Activated CD8-positive, alpha-beta memory T cell treated with anti-CD3 and anti-CD28 coated beads for 48 hours (primary cell): ENCODE measurements around the gene IBA57.
"Not testable (repeated sequence)": the region's sequence is repeated elsewhere in the genome, so short reads cannot be mapped to it uniquely, and the experiment has no call there.

ENCODE experiments used
- DNase-seq, 3 experiments: peaks; one replicate each; pipeline ENCODE4 v3.0.0-alpha.2; 2020; ENCODE audit warnings: low read depth in 2 of 3, low spot score in 2 of 3

Gene IBA57

GRCh38 chr1:228210712-228211530, 45.3 kb downstream of the IBA57 start:
- no peak for DNase-seq

DNA sequence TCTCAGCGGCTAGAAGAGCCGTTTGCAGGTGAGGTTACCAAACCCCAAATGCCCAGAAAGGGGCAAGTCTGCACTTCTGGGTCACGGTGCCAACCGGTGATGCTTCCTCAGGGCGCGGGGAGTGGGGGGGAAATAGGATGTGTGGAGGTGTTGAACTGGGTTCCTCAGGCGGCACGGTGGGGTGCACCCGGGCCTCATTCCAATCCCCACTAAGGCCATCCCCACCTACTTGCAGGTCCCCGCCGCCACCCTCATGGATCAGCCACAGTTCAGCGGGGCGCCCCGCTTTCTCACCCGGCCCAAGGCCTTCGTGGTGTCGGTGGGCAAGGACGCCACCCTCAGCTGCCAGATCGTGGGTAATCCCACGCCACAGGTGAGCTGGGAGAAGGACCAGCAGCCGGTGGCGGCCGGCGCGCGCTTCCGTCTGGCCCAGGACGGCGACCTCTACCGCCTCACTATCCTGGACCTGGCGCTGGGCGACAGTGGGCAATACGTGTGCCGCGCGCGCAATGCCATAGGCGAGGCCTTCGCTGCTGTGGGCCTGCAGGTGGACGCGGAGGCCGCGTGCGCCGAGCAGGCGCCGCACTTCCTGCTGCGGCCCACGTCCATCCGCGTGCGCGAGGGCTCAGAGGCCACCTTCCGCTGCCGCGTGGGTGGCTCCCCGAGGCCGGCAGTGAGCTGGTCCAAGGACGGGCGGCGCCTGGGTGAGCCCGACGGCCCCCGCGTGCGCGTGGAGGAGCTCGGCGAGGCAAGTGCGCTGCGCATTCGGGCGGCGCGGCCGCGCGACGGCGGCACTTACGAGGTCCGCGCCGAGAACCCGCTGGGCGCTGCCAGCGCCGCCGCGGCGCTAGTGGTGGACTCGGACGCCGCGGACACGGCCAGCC, 46.2 kb downstream of the IBA57 start:
- DNase-seq, result no peak

- DNase-seq, result no peak
Observed at GRCh38 chr1:228212415-228212965, 46.9 kb downstream of the IBA57 start.

- DNase-seq, result peak; percentile 79 to 80 (median 80)
Observed at GRCh38 chr1:228212966-228213844, 47.6 kb downstream of the IBA57 start.

GRCh38 chr1:228213917-228214808, 48.6 kb downstream of the IBA57 start:
- no peak for DNase-seq

DNA sequence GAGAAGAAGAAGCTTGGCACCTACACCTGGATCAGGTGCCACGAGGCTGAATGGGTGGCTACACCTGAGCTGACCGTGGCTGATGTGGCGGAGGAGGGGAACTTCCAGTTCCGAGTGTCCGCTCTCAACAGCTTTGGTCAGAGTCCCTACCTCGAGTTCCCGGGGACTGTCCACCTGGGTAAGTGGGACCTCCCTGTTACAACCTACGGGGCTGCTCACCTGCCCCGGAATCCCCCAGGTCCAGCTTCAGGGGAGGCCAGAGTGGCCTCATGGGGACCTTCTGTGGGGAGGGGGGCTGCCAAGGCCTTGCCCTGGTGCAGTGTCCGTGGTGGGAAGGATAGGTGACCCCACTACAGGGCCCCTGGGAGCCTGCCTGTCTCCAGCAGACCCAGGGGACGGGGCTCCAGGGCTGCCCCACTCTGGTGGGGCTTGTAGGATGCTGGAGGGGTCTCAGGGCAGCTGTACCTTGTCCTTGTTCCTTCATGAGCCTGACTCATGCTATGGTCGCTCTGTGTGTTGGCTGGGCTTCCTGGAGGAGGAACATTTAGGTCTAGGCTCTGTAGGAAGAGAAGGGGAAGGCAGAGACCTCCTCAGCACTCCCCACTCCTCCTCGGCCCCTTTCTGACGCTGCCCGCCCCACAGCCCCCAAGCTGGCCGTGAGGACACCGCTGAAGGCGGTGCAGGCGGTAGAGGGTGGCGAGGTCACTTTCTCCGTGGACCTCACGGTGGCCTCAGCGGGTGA, 49.5 kb downstream of the IBA57 start:
- no peak for DNase-seq

DNA sequence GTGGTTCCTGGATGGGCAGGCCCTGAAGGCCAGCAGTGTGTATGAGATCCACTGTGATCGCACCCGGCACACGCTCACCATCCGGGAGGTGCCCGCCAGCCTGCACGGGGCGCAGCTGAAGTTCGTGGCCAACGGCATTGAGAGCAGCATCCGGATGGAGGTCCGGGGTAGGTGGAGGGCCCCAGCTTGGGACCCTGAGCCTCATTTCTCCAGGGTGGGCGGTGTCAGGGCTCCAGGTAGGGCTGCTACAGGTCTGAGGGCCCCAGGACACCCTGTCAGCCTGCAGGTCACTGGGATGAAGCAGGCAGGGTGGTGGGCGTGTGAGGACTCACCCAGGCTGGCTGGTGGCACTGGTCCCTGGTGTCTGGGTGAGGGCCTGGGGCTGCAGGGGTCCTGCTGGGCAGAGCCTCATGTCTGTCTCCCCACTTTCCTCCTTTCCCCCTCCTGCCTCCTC, 50.1 kb downstream of the IBA57 start:
- DNase-seq, result no peak

DNA sequence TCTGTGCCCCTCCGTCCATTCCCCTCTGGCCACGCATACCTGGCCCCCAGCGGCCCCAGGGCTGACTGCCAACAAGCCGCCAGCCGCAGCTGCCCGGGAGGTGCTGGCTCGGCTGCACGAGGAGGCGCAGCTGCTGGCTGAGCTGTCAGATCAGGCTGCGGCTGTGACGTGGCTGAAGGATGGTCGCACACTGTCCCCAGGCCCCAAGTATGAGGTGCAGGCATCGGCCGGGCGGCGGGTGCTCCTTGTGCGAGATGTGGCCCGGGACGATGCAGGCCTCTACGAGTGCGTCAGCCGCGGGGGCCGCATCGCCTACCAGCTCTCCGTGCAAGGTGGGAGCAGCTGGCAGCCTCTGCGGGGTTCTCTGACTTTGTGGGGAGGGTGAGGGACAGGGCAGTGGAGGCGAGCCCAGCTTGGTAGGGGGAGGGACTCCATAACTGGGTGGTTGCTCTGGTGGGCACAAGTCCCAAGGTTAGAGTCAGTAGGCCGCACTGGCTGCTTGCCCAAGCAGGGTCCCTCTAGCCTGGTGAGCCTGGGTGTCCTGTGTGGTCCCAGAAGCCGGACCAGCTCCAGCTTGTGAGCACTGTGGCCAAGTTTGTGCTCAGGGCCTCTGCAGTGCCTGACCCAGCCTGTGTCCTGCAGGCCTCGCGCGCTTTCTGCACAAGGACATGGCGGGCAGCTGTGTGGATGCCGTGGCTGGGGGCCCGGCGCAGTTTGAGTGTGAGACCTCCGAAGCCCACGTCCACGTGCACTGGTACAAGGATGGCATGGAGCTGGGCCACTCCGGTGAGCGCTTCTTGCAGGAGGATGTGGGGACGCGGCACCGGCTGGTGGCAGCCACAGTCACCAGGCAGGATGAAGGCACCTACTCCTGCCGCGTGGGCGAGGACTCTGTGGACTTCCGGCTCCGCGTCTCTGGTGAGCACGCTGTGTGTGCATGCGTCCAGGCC, 51.0 kb downstream of the IBA57 start:
- no peak for DNase-seq

GRCh38 chr1:228217551-228218344, 52.1 kb downstream of the IBA57 start:
- no peak for DNase-seq

GRCh38 chr1:228218513-228219244, 53.1 kb downstream of the IBA57 start:
- DNase-seq, result no peak

DNA sequence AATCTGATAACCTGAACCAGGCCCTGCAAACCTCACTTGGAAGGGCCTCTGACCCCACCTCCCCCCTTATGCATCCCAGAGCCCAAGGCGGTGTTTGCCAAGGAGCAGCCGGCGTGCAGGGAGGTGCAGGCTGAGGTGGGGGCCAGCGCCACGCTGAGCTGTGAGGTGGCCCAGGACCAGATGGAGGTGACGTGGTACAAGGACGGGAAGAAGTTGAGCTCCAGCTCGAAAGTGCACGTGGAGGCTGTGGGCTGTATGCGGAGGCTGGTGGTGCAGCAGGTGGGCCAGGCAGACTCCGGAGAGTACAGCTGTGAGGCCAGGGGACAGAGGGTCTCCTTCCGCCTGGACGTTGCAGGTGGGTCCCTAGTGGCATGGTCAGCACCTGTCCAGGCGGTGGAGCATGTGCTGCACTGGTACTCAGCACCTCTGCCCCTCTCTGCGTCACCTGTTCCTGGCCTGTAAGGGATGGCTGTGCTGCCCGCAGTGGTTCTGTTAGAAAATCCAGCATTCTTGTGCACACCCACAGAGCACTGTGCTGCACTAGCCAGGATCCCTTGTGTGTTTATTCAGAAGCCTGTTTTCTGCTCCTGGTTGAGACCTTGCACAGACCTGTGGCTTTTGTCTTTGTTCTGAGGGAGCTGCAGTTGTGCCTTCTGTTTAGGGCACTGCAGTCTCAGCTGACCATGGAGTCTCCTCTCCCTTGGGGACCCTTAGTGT, 53.8 kb downstream of the IBA57 start:
- DNase-seq, result no peak

DNA sequence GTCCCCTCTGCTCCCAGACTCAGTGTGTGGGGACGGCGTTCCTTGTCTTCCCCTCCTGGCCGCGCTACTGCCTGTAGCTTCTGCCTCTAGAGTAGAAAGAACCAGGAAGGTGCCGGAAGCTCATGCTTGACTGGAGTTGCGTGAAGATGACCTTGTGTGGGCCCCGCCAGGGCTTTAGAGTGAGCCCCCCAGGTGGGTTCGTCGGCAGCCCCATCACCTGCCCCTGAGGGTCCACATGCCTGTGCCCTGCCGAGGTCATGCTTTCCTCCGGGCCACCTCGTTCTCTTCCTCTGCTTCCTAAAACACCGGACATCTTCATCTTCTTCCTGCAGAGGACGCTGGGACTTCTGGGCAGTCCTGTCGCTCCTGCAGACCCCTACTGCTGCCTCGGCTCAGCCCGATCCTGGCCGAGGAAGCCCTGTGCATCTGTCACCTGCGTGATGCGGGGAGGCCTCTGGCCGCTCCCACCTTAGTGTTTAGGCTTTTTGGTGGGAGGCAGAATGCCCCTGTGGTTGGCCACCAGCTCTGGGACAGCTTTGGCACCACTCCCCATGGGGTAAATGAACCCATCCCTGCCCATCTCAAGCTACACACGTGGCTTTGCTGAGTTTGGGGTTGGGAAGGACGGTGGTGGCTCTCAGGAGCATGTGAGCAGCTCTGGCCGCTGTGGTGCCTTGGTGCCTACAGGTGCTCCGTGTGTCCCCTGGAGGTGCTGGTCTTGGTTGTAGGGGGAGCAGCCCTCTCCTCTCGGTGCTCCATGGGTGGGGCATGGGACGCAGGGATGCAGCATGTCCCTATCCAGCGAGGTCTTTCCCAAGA, 54.6 kb downstream of the IBA57 start:
- DNase-seq, result no peak

DNA sequence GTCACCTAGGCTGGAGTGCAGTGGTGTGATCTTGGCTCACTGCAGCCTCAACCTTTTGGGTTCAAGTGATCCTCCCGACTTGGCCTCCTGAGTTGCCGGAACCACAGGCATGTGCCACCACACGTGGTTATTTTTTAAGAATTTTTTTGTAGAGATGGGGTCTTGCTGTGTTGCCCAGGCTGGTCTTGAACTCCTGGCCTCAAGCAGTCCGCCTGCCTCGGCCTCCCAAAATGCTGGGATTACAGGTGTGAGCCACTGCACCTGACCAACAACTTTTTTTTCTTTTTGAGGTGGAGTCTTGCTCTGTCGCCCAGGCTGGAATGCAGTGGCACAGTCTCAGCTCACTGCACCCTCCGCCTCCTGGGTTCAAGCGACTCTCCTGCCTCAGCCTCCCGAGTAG, 55.5 kb downstream of the IBA57 start:
- not testable (repeated sequence) for DNase-seq

DNA sequence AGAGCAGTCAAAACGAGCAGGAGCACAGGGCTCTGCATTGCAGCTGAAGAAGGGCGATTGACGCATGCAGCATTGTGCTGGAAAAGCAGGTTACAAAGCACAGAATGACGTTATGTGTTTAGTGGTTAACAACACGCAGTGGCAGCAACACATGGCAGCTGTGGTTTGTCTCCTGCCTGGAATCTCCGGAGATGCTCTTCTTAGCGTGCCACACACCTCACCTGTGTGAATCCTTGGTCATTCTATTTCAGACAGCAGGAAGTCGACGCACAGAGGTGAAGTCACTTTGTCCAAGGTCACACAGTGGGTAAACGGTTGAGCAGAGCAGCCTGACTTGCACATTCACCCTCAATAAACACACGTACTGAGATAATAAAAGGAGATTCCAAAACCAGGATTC, 56.9 kb downstream of the IBA57 start:
- no peak for DNase-seq
